Nephron (organoid): ENCODE data around the gene TTC19.
"Not testable (repeated sequence)": the region's sequence is repeated elsewhere in the genome, so short reads cannot be mapped to it uniquely, and the experiment has no call there.

Experiments
- H3K27ac Mint-ChIP-seq, 3 experiments: 2 replicates each; pipeline ENCODE4 v1.8.0; 2020; ENCODE audit warnings: mixed read lengths in 3 of 3, mild to moderate bottlenecking in 2 of 3, moderate library complexity in 1 of 3
- H3K27me3 Mint-ChIP-seq: 2 replicates; pipeline ENCODE4 v1.8.0; 2021; ENCODE audit warnings: low read depth, mild to moderate bottlenecking, moderate library complexity, mixed read lengths
- H3K36me3 Mint-ChIP-seq: 2 replicates; pipeline ENCODE4 v1.8.0; 2020; ENCODE audit warnings: low read depth, mixed read lengths
- H3K4me1 Mint-ChIP-seq: 2 replicates; pipeline ENCODE4 v1.8.0; 2020; ENCODE audit warnings: mixed read lengths
- H3K4me3 Mint-ChIP-seq, 3 experiments: 2 replicates each; pipeline ENCODE4 v1.8.0; 2020; ENCODE audit warnings: mild to moderate bottlenecking in 3 of 3, mixed read lengths in 3 of 3, moderate library complexity in 2 of 3
- H3K9me3 Mint-ChIP-seq: 2 replicates; pipeline ENCODE4 v1.8.0; 2020; ENCODE audit warnings: mixed read lengths
- CTCF ChIP-seq, 3 experiments: fragments of 200-600 bp; sonication (generic); IDR thresholded peaks; one replicate each; pipeline ENCODE4 v1.5.0; 2021; ENCODE audit warnings: antibody characterized with exemption in 3 of 3; ENCODE audit not compliant: unreplicated experiment in 3 of 3

The TTC19 gene

GRCh38 chr17:16052486-16052885 is 52.9 kb downstream of the TTC19 start:
- H3K4me3 Mint-ChIP-seq, result no peak overlapping the region
- no peak for TF ChIP-seq CTCF (IDR thresholded peaks at IDR 0.05; ENCODE audit: unreplicated experiment in 3 of 3)
- H3K27ac Mint-ChIP-seq, result no peak overlapping the region
- H3K36me3 Mint-ChIP-seq, result peaks cover 70% of the 10 kb centered on the region
- no peaks in the 10 kb centered on the region for H3K27me3 Mint-ChIP-seq
- H3K9me3 Mint-ChIP-seq, result peaks cover 32% of the 10 kb centered on the region
- H3K4me1 Mint-ChIP-seq, result no peaks in the 10 kb centered on the region

GRCh38 chr17:16055139-16055538 is 55.5 kb downstream of the TTC19 start:
- H3K27me3 Mint-ChIP-seq, H3K4me1 Mint-ChIP-seq, H3K4me3 Mint-ChIP-seq, H3K27ac Mint-ChIP-seq: not testable (repeated sequence)
- peaks cover 80% of the 10 kb centered on the region for H3K36me3 Mint-ChIP-seq
- peaks cover 32% of the 10 kb centered on the region for H3K9me3 Mint-ChIP-seq

- H3K27me3 Mint-ChIP-seq, result no peaks in the 10 kb centered on the region
- peaks cover 77% of the 10 kb centered on the region for H3K36me3 Mint-ChIP-seq
- H3K27ac Mint-ChIP-seq, result no peak overlapping the region
- no peak for TF ChIP-seq CTCF (IDR thresholded peaks at IDR 0.05; ENCODE audit: unreplicated experiment in 3 of 3)
- no peaks in the 10 kb centered on the region for H3K4me1 Mint-ChIP-seq
- no peaks in the 10 kb centered on the region for H3K9me3 Mint-ChIP-seq
- no peak overlapping the region for H3K4me3 Mint-ChIP-seq
Observed at GRCh38 chr17:16061631-16062030, 62.0 kb downstream of the TTC19 start.

- Mint-ChIP-seq H3K4me3 (no peak overlapping the region), H3K27ac (no peak overlapping the region), H3K9me3 (no peaks in the 10 kb centered on the region), H3K27me3 (no peaks in the 10 kb centered on the region), H3K36me3 (peaks cover 86% of the 10 kb centered on the region), H3K4me1 (no peaks in the 10 kb centered on the region)
- no peak for TF ChIP-seq CTCF (IDR thresholded peaks at IDR 0.05; ENCODE audit: unreplicated experiment in 3 of 3)
Observed at GRCh38 chr17:16066125-16066524, 66.5 kb downstream of the TTC19 start.

GRCh38 chr17:16068323-16068722 is 68.7 kb downstream of the TTC19 start:
- Mint-ChIP-seq H3K27ac (no peak overlapping the region), H3K4me3 (no peak overlapping the region), H3K9me3 (no peaks in the 10 kb centered on the region), H3K36me3 (peaks cover 89% of the 10 kb centered on the region), H3K4me1 (no peaks in the 10 kb centered on the region), H3K27me3 (no peaks in the 10 kb centered on the region)
- TF ChIP-seq CTCF (IDR thresholded peaks at IDR 0.05; ENCODE audit: unreplicated experiment in 3 of 3), result no peak

- peaks cover 81% of the 10 kb centered on the region for H3K36me3 Mint-ChIP-seq
- no peak for TF ChIP-seq CTCF (IDR thresholded peaks at IDR 0.05; ENCODE audit: unreplicated experiment in 3 of 3)
- H3K27me3 Mint-ChIP-seq, result no peaks in the 10 kb centered on the region
- no peaks in the 10 kb centered on the region for H3K9me3 Mint-ChIP-seq
- H3K4me3 Mint-ChIP-seq, result no peak overlapping the region
- H3K27ac Mint-ChIP-seq, result no peak overlapping the region
- H3K4me1 Mint-ChIP-seq, result no peaks in the 10 kb centered on the region
Observed at GRCh38 chr17:16072031-16072430, 72.4 kb downstream of the TTC19 start.
